ENCODE data around the gene CUL5. TPM values are rescaled to one million over a fixed set of nuclear protein-coding genes. Genes with fewer than 3 reads are reported as not detected.

Gene CUL5
- total and polyA plus RNA-seq, 2 experiments from 2014 or later = 32.5 to 58.1 TPM

- Histone ChIP-seq H3K36me3 (peaks cover 25% of the 10 kb centered on the region), H3K27me3 (no peaks in the 10 kb centered on the region), H3K27ac (no peak overlapping the region), H3K4me3 (no peak overlapping the region), H3K4me1 (ENCODE audit: low read depth) (no peaks in the 10 kb centered on the region), H3K9me3 (ENCODE audit: low read depth) (no peaks in the 10 kb centered on the region)
- DNase-seq (ENCODE audit: low read depth in 1 of 2, low spot score in 1 of 2) = no peak
- TF ChIP-seq, protein P1, sequence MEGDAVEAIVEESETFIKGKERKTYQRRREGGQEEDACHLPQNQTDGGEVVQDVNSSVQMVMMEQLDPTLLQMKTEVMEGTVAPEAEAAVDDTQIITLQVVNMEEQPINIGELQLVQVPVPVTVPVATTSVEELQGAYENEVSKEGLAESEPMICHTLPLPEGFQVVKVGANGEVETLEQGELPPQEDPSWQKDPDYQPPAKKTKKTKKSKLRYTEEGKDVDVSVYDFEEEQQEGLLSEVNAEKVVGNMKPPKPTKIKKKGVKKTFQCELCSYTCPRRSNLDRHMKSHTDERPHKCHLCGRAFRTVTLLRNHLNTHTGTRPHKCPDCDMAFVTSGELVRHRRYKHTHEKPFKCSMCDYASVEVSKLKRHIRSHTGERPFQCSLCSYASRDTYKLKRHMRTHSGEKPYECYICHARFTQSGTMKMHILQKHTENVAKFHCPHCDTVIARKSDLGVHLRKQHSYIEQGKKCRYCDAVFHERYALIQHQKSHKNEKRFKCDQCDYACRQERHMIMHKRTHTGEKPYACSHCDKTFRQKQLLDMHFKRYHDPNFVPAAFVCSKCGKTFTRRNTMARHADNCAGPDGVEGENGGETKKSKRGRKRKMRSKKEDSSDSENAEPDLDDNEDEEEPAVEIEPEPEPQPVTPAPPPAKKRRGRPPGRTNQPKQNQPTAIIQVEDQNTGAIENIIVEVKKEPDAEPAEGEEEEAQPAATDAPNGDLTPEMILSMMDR (IDR thresholded peaks at IDR 0.05; ENCODE audit: low read depth, low read length) = no peak
These were observed 133.6 kb downstream of the CUL5 start for GRCh38 chr11:108142304-108142703.

GRCh38 chr11:108144615-108145014 is 135.9 kb downstream of the CUL5 start:
- TF ChIP-seq, protein P1 (IDR thresholded peaks at IDR 0.05; ENCODE audit: low read depth, low read length) = no peak
- Histone ChIP-seq H3K4me3 (no peak overlapping the region), H3K36me3 (peaks cover 30% of the 10 kb centered on the region)

GRCh38 chr11:108147150-108147549 is 138.5 kb downstream of the CUL5 start:
- TF ChIP-seq, protein P1 (IDR thresholded peaks at IDR 0.05; ENCODE audit: low read depth, low read length) = no peak
- no peak for DNase-seq (ENCODE audit: low read depth in 1 of 2, low spot score in 1 of 2)
- H3K9me3 ChIP-seq (ENCODE audit: low read depth) = no peaks in the 10 kb centered on the region
- no peaks in the 10 kb centered on the region for H3K4me1 ChIP-seq (ENCODE audit: low read depth)
- H3K36me3 ChIP-seq = peaks cover 27% of the 10 kb centered on the region
- peak overlapping the region; percentile 12 for H3K27ac ChIP-seq
- H3K4me3 ChIP-seq = no peak overlapping the region
- no peaks in the 10 kb centered on the region for H3K27me3 ChIP-seq

More at GRCh38 chr11:108144615-108145014, 135.9 kb downstream of the CUL5 start:
- Histone ChIP-seq H3K9me3 (ENCODE audit: low read depth) (no peaks in the 10 kb centered on the region), H3K27me3 (no peaks in the 10 kb centered on the region), H3K27ac (no peak overlapping the region), H3K4me1 (ENCODE audit: low read depth) (no peaks in the 10 kb centered on the region)
- no peak for DNase-seq (ENCODE audit: low read depth in 1 of 2, low spot score in 1 of 2)

- Histone ChIP-seq H3K4me3 (no peak overlapping the region), H3K9me3 (ENCODE audit: low read depth) (no peaks in the 10 kb centered on the region), H3K4me1 (ENCODE audit: low read depth) (no peaks in the 10 kb centered on the region), H3K36me3 (peaks cover 31% of the 10 kb centered on the region), H3K27me3 (no peaks in the 10 kb centered on the region), H3K27ac (peak overlapping the region; percentile 38)
- TF ChIP-seq, protein P1 (IDR thresholded peaks at IDR 0.05; ENCODE audit: low read depth, low read length) = no peak
- DNase-seq (ENCODE audit: low read depth in 1 of 2, low spot score in 1 of 2) = peak in 1 of 2 donors; percentile 13
These were observed 139.9 kb downstream of the CUL5 start for GRCh38 chr11:108148556-108148955.

GRCh38 chr11:108154591-108154990 is 145.9 kb downstream of the CUL5 start:
- H3K4me3 ChIP-seq = no peak overlapping the region
- H3K9me3 ChIP-seq (ENCODE audit: low read depth) = no peaks in the 10 kb centered on the region
- peaks cover 40% of the 10 kb centered on the region for H3K36me3 ChIP-seq
- H3K27ac ChIP-seq = no peak overlapping the region
- no peak for DNase-seq (ENCODE audit: low read depth in 1 of 2, low spot score in 1 of 2)
- no peaks in the 10 kb centered on the region for H3K27me3 ChIP-seq
- TF ChIP-seq, protein P1 (IDR thresholded peaks at IDR 0.05; ENCODE audit: low read depth, low read length) = no peak
- H3K4me1 ChIP-seq (ENCODE audit: low read depth) = no peaks in the 10 kb centered on the region

Other genes starting within 250 kb of the CUL5 start
- 6.9 and 10.4 TPM in 2 replicates for gene SLC35F2, start 150.1 kb upstream of the CUL5 start, total RNA-seq
- 10.1 and 12.3 TPM in 2 replicates for gene SLC35F2, start 150.1 kb upstream of the CUL5 start, polyA plus RNA-seq
- gene RAB39A, start 80.5 kb upstream of the CUL5 start, total RNA-seq = 0.24 and 0.88 TPM in 2 replicates
- gene RAB39A, start 80.5 kb upstream of the CUL5 start, polyA plus RNA-seq = not detected in 2 replicates
- gene ACAT1, start 112.7 kb downstream of the CUL5 start, total RNA-seq = 123 and 139 TPM in 2 replicates
- gene ACAT1, start 112.7 kb downstream of the CUL5 start, polyA plus RNA-seq = 69.3 and 86.9 TPM in 2 replicates
- gene NPAT, start 213.7 kb downstream of the CUL5 start, total RNA-seq = 9.0 and 9.9 TPM in 2 replicates
- gene NPAT, start 213.7 kb downstream of the CUL5 start, polyA plus RNA-seq = 9.7 and 10.1 TPM in 2 replicates
- 45.6 and 62.7 TPM in 2 replicates for gene ATM, start 214.2 kb downstream of the CUL5 start, total RNA-seq
- 17.8 and 19.0 TPM in 2 replicates for gene ATM, start 214.2 kb downstream of the CUL5 start, polyA plus RNA-seq

Data from cardiac muscle cell (in vitro differentiated cells and primary cell).